ENCODE measurements around the gene PREX1. TPM values are rescaled to one million over a fixed set of nuclear protein-coding genes. Genes with fewer than 3 reads are reported as not detected.

PREX1 gene
- total and polyA plus RNA-seq, 8 donors, result 5.2 to 25.2 (median 16.6) TPM

- H3K27me3 ChIP-seq, result no peaks in the 10 kb centered on the region
- no peak overlapping the region for H3K27ac ChIP-seq
- 86 to 94% (median 91%) methylated on average over 3 of the region's 3 CpGs for WGBS, 5 donors
- H3K36me3 ChIP-seq, result no peaks in the 10 kb centered on the region
- intact Hi-C loops (cut with DNase I; ENCODE audit: low total_unique reads), result no loop called here
- no peak overlapping the region for H3K4me3 ChIP-seq
- no peak for DNase-seq
- no peak for TF ChIP-seq POLR2A (IDR thresholded peaks at IDR 0.05)
- H3K9me3 ChIP-seq, result no peaks in the 10 kb centered on the region
- H3K4me1 ChIP-seq, result peaks cover 3 to 21% (median 7%) of the 10 kb centered on the region in 4 donors
Measured at GRCh38 chr20:48837014-48837413, 9.2 kb upstream of the PREX1 start.

- H3K36me3 ChIP-seq, result no peaks in the 10 kb centered on the region
- TF ChIP-seq POLR2A (IDR thresholded peaks at IDR 0.05) (no peak), POLR2AphosphoS5 (IDR thresholded peaks at IDR 0.05) (no peak), EP300 (IDR thresholded peaks at IDR 0.05) (no peak), CTCF (IDR thresholded peaks at IDR 0.05) (no peak)
- H3K4me3 ChIP-seq, result no peak overlapping the region
- intact Hi-C loops (cut with DNase I; ENCODE audit: low total_unique reads), result no loop called here
- no peaks in the 10 kb centered on the region for H3K9me3 ChIP-seq
- no peak for DNase-seq
- H3K4me1 ChIP-seq, result peaks cover 10 to 32% (median 18%) of the 10 kb centered on the region in 4 donors
- H3K27ac ChIP-seq, result no peak overlapping the region
- 82 to 92% (median 89%) methylated on average over 2 of the region's 2 CpGs for WGBS, 5 donors
- no peaks in the 10 kb centered on the region for H3K27me3 ChIP-seq
Measured at GRCh38 chr20:48835390-48835789, 7.6 kb upstream of the PREX1 start.

GRCh38 chr20:48834278-48834677, 6.5 kb upstream of the PREX1 start:
- TF ChIP-seq POLR2A (IDR thresholded peaks at IDR 0.05), result no peak
- TF ChIP-seq EP300 (IDR thresholded peaks at IDR 0.05), result no peak
- no peak for TF ChIP-seq POLR2AphosphoS5 (IDR thresholded peaks at IDR 0.05)
- no peak for TF ChIP-seq CTCF (IDR thresholded peaks at IDR 0.05)
- H3K27ac ChIP-seq, result no peak overlapping the region
- 15 to 40% (median 25%) methylated on average over 2 of the region's 2 CpGs for WGBS, 5 donors
- peaks cover 10 to 32% (median 18%) of the 10 kb centered on the region in 4 donors for H3K4me1 ChIP-seq
- DNase-seq, result no peak
- no peak overlapping the region for H3K4me3 ChIP-seq
- intact Hi-C loops (cut with DNase I; ENCODE audit: low total_unique reads), result no loop called here
- no peaks in the 10 kb centered on the region for H3K9me3 ChIP-seq
- no peaks in the 10 kb centered on the region for H3K27me3 ChIP-seq
- no peaks in the 10 kb centered on the region for H3K36me3 ChIP-seq

- H3K27ac ChIP-seq, result peak overlapping the region in 4 of 5 donors; percentile 48 to 70 (median 56)
Measured at GRCh38 chr20:48832405-48832730, 4.6 kb upstream of the PREX1 start.

More at GRCh38 chr20:48832405-48832730, 4.6 kb upstream of the PREX1 start:
- Histone ChIP-seq H3K36me3 (no peaks in the 10 kb centered on the region), H3K4me3 (no peak overlapping the region), H3K9me3 (no peaks in the 10 kb centered on the region), H3K4me1 (peaks cover 17 to 46% (median 21%) of the 10 kb centered on the region in 4 donors), H3K27me3 (peaks cover 0 to 12% (median 3%) of the 10 kb centered on the region in 3 donors)
- TF ChIP-seq POLR2A (IDR thresholded peaks at IDR 0.05) (no peak), POLR2AphosphoS5 (IDR thresholded peaks at IDR 0.05) (no peak), EP300 (IDR thresholded peaks at IDR 0.05) (no peak), CTCF (IDR thresholded peaks at IDR 0.05) (no peak)
- intact Hi-C loops (cut with DNase I; ENCODE audit: low total_unique reads), result no loop called here
- 56 to 74% (median 60%) methylated on average over 3 of the region's 3 CpGs for whole genome bisulfite sequencing, 5 donors
- DNase-seq, result no peak
